AG10803 (cell line): ENCODE measurements around the gene CHD8.

Source experiments
- DNase-seq: peaks from one replicate; pipeline ENCODE4 v3.0.0; 2010; ENCODE audit warnings: low read depth
- H3K4me3 ChIP-seq: 2 replicates; pipeline ENCODE4 v1.5.1; 2011; ENCODE audit warnings: mild to moderate bottlenecking, low read length, control low read depth
- TF ChIP-seq, protein P1 (sequence below): conservative IDR thresholded peaks from 2 replicates; pipeline ENCODE4 v1.5.1; 2011; ENCODE audit warnings: mild to moderate bottlenecking, low read length, control low read depth, inconsistent platforms

CHD8 gene

DNA sequence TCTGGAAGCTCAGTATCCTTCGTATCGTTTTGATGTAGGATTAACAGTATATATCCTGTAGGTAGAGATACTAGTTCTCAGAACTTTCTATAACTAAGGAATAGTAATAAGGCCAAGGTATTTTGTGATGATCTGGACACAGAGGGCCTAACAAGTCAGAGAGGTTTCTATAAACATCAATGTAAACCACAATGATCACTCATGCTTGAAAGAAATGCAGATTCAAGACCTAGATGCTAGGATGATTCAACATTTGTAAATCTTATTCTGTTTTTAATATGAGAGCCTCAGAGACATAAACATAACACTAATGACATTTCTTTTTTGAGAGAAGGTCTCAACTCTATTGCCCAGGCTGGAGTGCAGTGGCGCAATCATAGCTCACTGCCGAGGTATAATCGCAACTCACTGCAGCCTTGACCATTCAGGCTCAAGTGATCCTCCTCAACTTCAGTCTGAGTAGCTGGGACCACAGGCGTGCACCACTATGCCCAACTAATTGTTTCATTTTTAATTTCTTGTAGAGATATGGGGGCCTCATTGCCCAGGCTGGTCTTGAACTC, 88.3 kb downstream of the CHD8 start:
- TF ChIP-seq, protein P1, sequence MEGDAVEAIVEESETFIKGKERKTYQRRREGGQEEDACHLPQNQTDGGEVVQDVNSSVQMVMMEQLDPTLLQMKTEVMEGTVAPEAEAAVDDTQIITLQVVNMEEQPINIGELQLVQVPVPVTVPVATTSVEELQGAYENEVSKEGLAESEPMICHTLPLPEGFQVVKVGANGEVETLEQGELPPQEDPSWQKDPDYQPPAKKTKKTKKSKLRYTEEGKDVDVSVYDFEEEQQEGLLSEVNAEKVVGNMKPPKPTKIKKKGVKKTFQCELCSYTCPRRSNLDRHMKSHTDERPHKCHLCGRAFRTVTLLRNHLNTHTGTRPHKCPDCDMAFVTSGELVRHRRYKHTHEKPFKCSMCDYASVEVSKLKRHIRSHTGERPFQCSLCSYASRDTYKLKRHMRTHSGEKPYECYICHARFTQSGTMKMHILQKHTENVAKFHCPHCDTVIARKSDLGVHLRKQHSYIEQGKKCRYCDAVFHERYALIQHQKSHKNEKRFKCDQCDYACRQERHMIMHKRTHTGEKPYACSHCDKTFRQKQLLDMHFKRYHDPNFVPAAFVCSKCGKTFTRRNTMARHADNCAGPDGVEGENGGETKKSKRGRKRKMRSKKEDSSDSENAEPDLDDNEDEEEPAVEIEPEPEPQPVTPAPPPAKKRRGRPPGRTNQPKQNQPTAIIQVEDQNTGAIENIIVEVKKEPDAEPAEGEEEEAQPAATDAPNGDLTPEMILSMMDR = no peak
- H3K4me3 ChIP-seq = no peak overlapping the region
- DNase-seq = no peak

DNA sequence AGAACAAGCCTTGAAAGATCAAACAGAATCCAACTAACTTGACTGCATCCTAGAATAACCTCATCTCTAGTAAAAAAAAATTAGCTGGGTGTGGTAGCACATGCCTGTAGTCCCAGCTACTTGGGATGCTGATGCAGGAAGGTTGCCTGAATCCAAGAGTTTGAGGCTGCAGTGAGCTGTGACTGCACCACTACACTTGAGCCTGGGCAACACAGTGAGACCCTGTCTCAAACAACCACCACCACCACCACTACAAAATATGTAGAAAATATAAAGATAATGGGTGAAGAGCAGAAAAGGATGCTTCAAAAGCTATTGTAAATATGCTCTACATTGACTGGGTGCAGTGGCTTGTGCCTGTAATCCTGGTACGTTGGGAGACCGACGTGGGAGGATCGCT, 99.4 kb downstream of the CHD8 start:
- DNase-seq = no peak
- TF ChIP-seq, protein P1 = no peak
- H3K4me3 ChIP-seq = no peak overlapping the region

GRCh38 chr14:21352587-21352986, 103.3 kb downstream of the CHD8 start:
- no peak for DNase-seq
- TF ChIP-seq, protein P1 = no peak
- no peak overlapping the region for H3K4me3 ChIP-seq

DNA sequence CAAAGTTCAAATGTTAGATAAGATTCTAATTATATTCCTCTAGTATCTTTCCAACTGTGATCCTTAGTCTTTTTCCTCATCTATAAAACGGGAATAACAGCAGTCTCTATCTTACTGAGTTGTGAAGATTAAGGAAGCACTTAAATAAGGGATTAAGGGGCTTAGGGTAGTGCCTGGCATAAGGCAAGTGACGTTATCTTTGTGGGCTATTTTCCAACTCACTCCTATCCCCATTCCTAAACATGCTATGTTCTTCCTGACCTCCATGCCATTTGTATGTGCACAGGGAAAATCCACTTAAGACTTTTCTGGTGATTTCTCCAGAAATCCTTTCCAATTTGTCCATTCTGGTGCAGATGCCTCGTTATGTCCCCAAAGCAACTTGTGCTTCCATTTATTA, 105.4 kb downstream of the CHD8 start:
- no peak for DNase-seq
- H3K4me3 ChIP-seq = no peak overlapping the region
- TF ChIP-seq, protein P1 = no peak

GRCh38 chr14:21347201-21347600, 108.7 kb downstream of the CHD8 start:
- H3K4me3 ChIP-seq = no peak overlapping the region
- no peak for DNase-seq
- TF ChIP-seq, protein P1 = no peak

GRCh38 chr14:21346532-21347135, 109.3 kb downstream of the CHD8 start:
- TF ChIP-seq, protein P1 = no peak
- DNase-seq = peak; percentile 45
- no peak overlapping the region for H3K4me3 ChIP-seq

- H3K4me3 ChIP-seq = no peak overlapping the region
- DNase-seq = no peak
- TF ChIP-seq, protein P1 = no peak
These were observed 112.7 kb downstream of the CHD8 start for GRCh38 chr14:21343035-21343794.
